ENCODE data around the gene ALDH9A1.
"Not testable (repeated sequence)": the region's sequence is repeated elsewhere in the genome, so short reads cannot be mapped to it uniquely, and the experiment has no call there.

ALDH9A1 gene

GRCh38 chr1:165648919-165649572 lies 49.3 kb downstream of the ALDH9A1 start:
- H3K4me3 ChIP-seq: no peak overlapping the region
- H3K27me3 ChIP-seq: no peaks in the 10 kb centered on the region
- H3K27ac ChIP-seq: no peak overlapping the region
- no peak overlapping the region for H3K4me2 ChIP-seq
- peaks cover 33% of the 10 kb centered on the region for H4K20me1 ChIP-seq
- TF ChIP-seq Cebpa-rat (IDR thresholded peaks at IDR 0.05): no peak
- H3K9ac ChIP-seq: no peak overlapping the region
- H3K36me3 ChIP-seq: peaks cover 29% of the 10 kb centered on the region
- no peaks in the 10 kb centered on the region for H3K9me3 ChIP-seq
- H3K4me1 ChIP-seq: peaks cover 13% of the 10 kb centered on the region

- no peaks in the 10 kb centered on the region for H3K27me3 ChIP-seq
- peaks cover 18% of the 10 kb centered on the region for H3K36me3 ChIP-seq
- TF ChIP-seq Cebpa-rat (IDR thresholded peaks at IDR 0.05): no peak
- peak overlapping the region; percentile 44; the same call in 1 of the 2 replicates for H3K27ac ChIP-seq
- peak overlapping the region; percentile 63 for H3K4me2 ChIP-seq
- H3K4me3 ChIP-seq: no peak overlapping the region
- H3K9me3 ChIP-seq: no peaks in the 10 kb centered on the region
- H3K4me1 ChIP-seq: peaks cover 13% of the 10 kb centered on the region
- no peak overlapping the region for H3K9ac ChIP-seq
- peaks cover 33% of the 10 kb centered on the region for H4K20me1 ChIP-seq
Measured at GRCh38 chr1:165647970-165648369, 50.4 kb downstream of the ALDH9A1 start.

GRCh38 chr1:165647517-165647916 lies 50.8 kb downstream of the ALDH9A1 start:
- peak overlapping the region; percentile 63 for H3K4me2 ChIP-seq
- no peak for TF ChIP-seq Cebpa-rat (IDR thresholded peaks at IDR 0.05)
- H3K4me1 ChIP-seq: peaks cover 13% of the 10 kb centered on the region

GRCh38 chr1:165645654-165646366 lies 52.6 kb downstream of the ALDH9A1 start:
- no peak for TF ChIP-seq Cebpa-rat (IDR thresholded peaks at IDR 0.05)
- Histone ChIP-seq H3K27me3 (no peaks in the 10 kb centered on the region), H4K20me1 (peaks cover 37% of the 10 kb centered on the region), H3K36me3 (peaks cover 10% of the 10 kb centered on the region), H3K27ac (no peak overlapping the region), H3K4me1 (peaks cover 13% of the 10 kb centered on the region), H3K9me3 (no peaks in the 10 kb centered on the region), H3K9ac (no peak overlapping the region), H3K4me3 (no peak overlapping the region), H3K4me2 (no peak overlapping the region)

More at GRCh38 chr1:165647517-165647916, 50.8 kb downstream of the ALDH9A1 start:
- Histone ChIP-seq H4K20me1 (peaks cover 33% of the 10 kb centered on the region), H3K36me3 (peaks cover 18% of the 10 kb centered on the region), H3K9ac (no peak overlapping the region), H3K4me3 (no peak overlapping the region), H3K27me3 (no peaks in the 10 kb centered on the region), H3K9me3 (no peaks in the 10 kb centered on the region), H3K27ac (peak overlapping the region; percentile 44; the same call in 1 of the 2 replicates)

- no peak overlapping the region for H3K27ac ChIP-seq
- H3K9ac ChIP-seq: no peak overlapping the region
- TF ChIP-seq Cebpa-rat (IDR thresholded peaks at IDR 0.05): no peak
- no peaks in the 10 kb centered on the region for H3K9me3 ChIP-seq
- no peaks in the 10 kb centered on the region for H3K27me3 ChIP-seq
- no peak overlapping the region for H3K4me3 ChIP-seq
- H3K36me3 ChIP-seq: peaks cover 5% of the 10 kb centered on the region; the same call in 1 of the 2 replicates
- H3K4me2 ChIP-seq: no peak overlapping the region
- H3K4me1 ChIP-seq: peaks cover 13% of the 10 kb centered on the region
- H4K20me1 ChIP-seq: peaks cover 41% of the 10 kb centered on the region
Measured at GRCh38 chr1:165644064-165644735, 54.2 kb downstream of the ALDH9A1 start.

- H3K9me3 ChIP-seq: no peaks in the 10 kb centered on the region
- TF ChIP-seq Cebpa-rat (IDR thresholded peaks at IDR 0.05): no peak
- peaks cover 40% of the 10 kb centered on the region for H4K20me1 ChIP-seq
- H3K9ac ChIP-seq: no peak overlapping the region
- H3K4me1 ChIP-seq: no peaks in the 10 kb centered on the region
- no peaks in the 10 kb centered on the region for H3K27me3 ChIP-seq
- no peak overlapping the region for H3K4me3 ChIP-seq
- H3K36me3 ChIP-seq: peaks cover 10% of the 10 kb centered on the region; the same call in 1 of the 2 replicates
- H3K4me2 ChIP-seq: no peak overlapping the region
- no peak overlapping the region for H3K27ac ChIP-seq
Measured at GRCh38 chr1:165641231-165641987, 57.0 kb downstream of the ALDH9A1 start.

GRCh38 chr1:165639821-165640623 lies 58.3 kb downstream of the ALDH9A1 start:
- no peak overlapping the region for H3K4me2 ChIP-seq
- TF ChIP-seq Cebpa-rat (IDR thresholded peaks at IDR 0.05): no peak
- H3K4me3 ChIP-seq: no peak overlapping the region
- peaks cover 10% of the 10 kb centered on the region; the same call in 1 of the 2 replicates for H3K36me3 ChIP-seq
- no peaks in the 10 kb centered on the region for H3K27me3 ChIP-seq
- peaks cover 5% of the 10 kb centered on the region for H3K4me1 ChIP-seq
- H3K27ac ChIP-seq: no peak overlapping the region
- no peaks in the 10 kb centered on the region for H3K9me3 ChIP-seq
- peaks cover 36% of the 10 kb centered on the region; the same call in 1 of the 2 replicates for H4K20me1 ChIP-seq
- no peak overlapping the region for H3K9ac ChIP-seq

- H3K27me3 ChIP-seq, H3K9me3 ChIP-seq, H3K27ac ChIP-seq, H3K4me1 ChIP-seq, H3K4me2 ChIP-seq, H3K36me3 ChIP-seq, H3K4me3 ChIP-seq, H3K9ac ChIP-seq: not testable (repeated sequence)
- peaks cover 50% of the 10 kb centered on the region; the same call in 1 of the 2 replicates for H4K20me1 ChIP-seq
Measured at GRCh38 chr1:165638211-165638610, 60.2 kb downstream of the ALDH9A1 start.

- no peak overlapping the region for H3K27ac ChIP-seq
- H3K4me2 ChIP-seq: no peak overlapping the region
- H3K36me3 ChIP-seq: peaks cover 10% of the 10 kb centered on the region; the same call in 1 of the 2 replicates
- TF ChIP-seq Cebpa-rat (IDR thresholded peaks at IDR 0.05): no peak
- H3K4me1 ChIP-seq: peaks cover 14% of the 10 kb centered on the region
- no peak overlapping the region for H3K4me3 ChIP-seq
- no peaks in the 10 kb centered on the region for H3K9me3 ChIP-seq
- no peaks in the 10 kb centered on the region for H3K27me3 ChIP-seq
- peaks cover 58% of the 10 kb centered on the region for H4K20me1 ChIP-seq
- no peak overlapping the region for H3K9ac ChIP-seq
Measured at GRCh38 chr1:165637427-165637826, 60.9 kb downstream of the ALDH9A1 start.
